ENCODE measurements around the gene GPRC5C.

Gene GPRC5C

DNA sequence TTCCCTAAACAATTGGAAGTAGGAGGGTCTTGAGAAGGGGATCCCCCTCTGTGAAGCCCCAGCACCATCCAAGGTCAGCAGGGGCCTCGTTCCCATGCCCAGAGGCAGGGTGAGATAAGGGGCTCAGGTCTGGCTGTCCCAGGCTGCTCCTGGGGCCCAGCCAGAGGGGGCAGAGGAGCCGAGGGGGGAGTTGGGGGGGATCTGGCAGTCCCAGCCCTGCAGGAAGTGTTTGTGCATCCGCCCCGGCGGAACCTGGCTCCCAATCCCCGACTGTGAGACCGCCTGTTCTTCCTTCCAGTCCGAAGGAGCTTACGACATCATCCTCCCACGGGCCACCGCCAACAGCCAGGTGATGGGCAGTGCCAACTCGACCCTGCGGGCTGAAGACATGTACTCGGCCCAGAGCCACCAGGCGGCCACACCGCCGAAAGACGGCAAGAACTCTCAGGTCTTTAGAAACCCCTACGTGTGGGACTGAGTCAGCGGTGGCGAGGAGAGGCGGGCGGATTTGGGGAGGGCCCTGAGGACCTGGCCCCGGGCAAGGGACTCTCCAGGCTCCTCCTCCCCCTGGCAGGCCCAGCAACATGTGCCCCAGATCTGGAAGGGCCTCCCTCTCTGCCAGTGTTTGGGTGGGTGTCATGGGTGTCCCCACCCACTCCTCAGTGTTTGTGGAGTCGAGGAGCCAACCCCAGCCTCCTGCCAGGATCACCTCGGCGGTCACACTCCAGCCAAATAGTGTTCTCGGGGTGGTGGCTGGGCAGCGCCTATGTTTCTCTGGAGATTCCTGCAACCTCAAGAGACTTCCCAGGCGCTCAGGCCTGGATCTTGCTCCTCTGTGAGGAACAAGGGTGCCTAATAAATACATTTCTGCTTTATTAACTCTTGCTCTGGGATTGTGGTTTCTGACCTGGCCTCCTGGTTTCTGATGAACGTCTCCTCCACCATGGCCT is 14.9 kb downstream of the GPRC5C start:
- TF ChIP-seq CTCF (IDR thresholded peaks at IDR 0.05; ENCODE audit: insufficient read depth, low read length) (no peak), GABPA (IDR thresholded peaks at IDR 0.05; ENCODE audit: low read depth) (no peak), REST (IDR thresholded peaks at IDR 0.05; ENCODE audit: insufficient replicate concordance, low read depth) (no peak), SPI1 (IDR thresholded peaks at IDR 0.05; ENCODE audit: borderline replicate concordance, low read depth) (no peak), POLR2AphosphoS5 (IDR thresholded peaks at IDR 0.05; ENCODE audit: low read depth) (no peak)
- Histone ChIP-seq H3K27me3 (ENCODE audit: insufficient read depth, poor library complexity, severe bottlenecking) (no peaks in the 10 kb centered on the region), H3K27ac (replicated peaks) (no peak overlapping the region), H3K4me3 (replicated peaks; ENCODE audit: insufficient read depth, low read length) (no peak overlapping the region)
- DNase-seq (ENCODE audit: low read depth in 1 of 2, low spot score in 1 of 2): no peak

DNA sequence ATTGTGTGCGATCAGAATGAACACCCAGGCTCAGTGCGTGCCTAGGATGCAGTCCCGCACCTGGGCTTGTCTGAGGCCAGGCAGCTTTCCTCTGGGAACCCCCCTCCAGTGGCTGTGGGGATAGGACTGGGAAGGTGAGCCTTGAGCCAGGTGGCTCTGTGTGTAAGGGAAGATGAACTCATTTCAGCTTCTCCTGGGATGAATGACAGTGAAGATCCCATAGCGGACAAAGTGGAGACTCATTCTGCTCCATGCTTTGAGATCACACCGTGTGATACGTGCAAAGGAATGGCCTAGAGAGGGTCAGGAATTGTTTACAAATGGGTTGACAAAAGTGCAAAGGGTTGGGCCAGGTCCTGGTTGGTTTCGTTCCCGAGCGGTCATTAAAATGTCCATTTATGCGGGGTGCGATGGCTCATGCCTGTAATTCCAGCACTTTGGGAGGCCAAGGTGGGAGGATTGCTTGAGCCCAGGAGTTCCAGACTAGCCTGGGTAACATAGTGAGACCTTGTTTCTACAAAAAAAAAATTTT is 15.8 kb downstream of the GPRC5C start:
- Histone ChIP-seq H3K27ac (replicated peaks) (no peak overlapping the region), H3K4me3 (replicated peaks; ENCODE audit: insufficient read depth, low read length) (no peak overlapping the region), H3K27me3 (ENCODE audit: insufficient read depth, poor library complexity, severe bottlenecking) (no peaks in the 10 kb centered on the region)
- DNase-seq (ENCODE audit: low read depth in 1 of 2, low spot score in 1 of 2): no peak
- TF ChIP-seq REST (IDR thresholded peaks at IDR 0.05; ENCODE audit: insufficient replicate concordance, low read depth) (no peak), POLR2AphosphoS5 (IDR thresholded peaks at IDR 0.05; ENCODE audit: low read depth) (no peak), GABPA (IDR thresholded peaks at IDR 0.05; ENCODE audit: low read depth) (no peak), CTCF (IDR thresholded peaks at IDR 0.05; ENCODE audit: insufficient read depth, low read length) (no peak), SPI1 (IDR thresholded peaks at IDR 0.05; ENCODE audit: borderline replicate concordance, low read depth) (no peak)

DNA sequence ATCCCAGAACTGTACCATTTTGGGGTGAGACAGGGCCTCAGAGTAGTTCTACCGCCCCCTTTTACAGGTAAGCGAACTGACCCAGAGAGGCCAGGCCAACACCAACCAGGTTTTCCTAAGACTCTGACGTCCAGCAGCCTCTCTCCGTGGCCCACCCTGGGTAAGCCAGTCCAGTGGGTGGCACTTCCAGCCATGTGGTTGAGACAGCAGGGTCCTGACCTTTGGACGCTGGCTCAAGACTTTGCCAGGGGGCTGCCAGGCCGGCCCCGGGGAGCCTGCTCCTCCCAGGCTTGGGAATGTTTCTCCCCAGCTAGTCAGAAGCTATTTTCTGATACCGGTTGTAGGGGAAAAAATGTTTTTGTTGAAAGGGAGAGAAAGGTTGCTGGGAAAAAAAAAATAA is 16.9 kb downstream of the GPRC5C start:
- Histone ChIP-seq H3K27me3 (ENCODE audit: insufficient read depth, poor library complexity, severe bottlenecking) (no peaks in the 10 kb centered on the region), H3K4me3 (replicated peaks; ENCODE audit: insufficient read depth, low read length) (no peak overlapping the region), H3K27ac (replicated peaks) (no peak overlapping the region)
- no peak for TF ChIP-seq GABPA (IDR thresholded peaks at IDR 0.05; ENCODE audit: low read depth)
- no peak for TF ChIP-seq REST (IDR thresholded peaks at IDR 0.05; ENCODE audit: insufficient replicate concordance, low read depth)
- TF ChIP-seq POLR2AphosphoS5 (IDR thresholded peaks at IDR 0.05; ENCODE audit: low read depth): no peak
- no peak for TF ChIP-seq CTCF (IDR thresholded peaks at IDR 0.05; ENCODE audit: insufficient read depth, low read length)
- TF ChIP-seq SPI1 (IDR thresholded peaks at IDR 0.05; ENCODE audit: borderline replicate concordance, low read depth): no peak
- no peak for DNase-seq (ENCODE audit: low read depth in 1 of 2, low spot score in 1 of 2)
